HFFc6 (cell line): Measurements from ENCODE around the gene MRPL24. TPM values are rescaled to one million over a fixed set of nuclear protein-coding genes. Genes with fewer than 3 reads are reported as not detected.

Experiments used
- DNase-seq: peaks from one replicate; pipeline ENCODE4 v3.0.0-alpha.2; 2018
- H3K27ac Mint-ChIP-seq: 2 replicates; pipeline ENCODE4 v1.8.0; 2020; ENCODE audit warnings: mild to moderate bottlenecking, mixed read lengths
- H3K27me3 Mint-ChIP-seq: 2 replicates; pipeline ENCODE4 v1.8.0; 2021; ENCODE audit warnings: mild to moderate bottlenecking, moderate library complexity, mixed read lengths; ENCODE audit not compliant: insufficient read depth
- H3K36me3 Mint-ChIP-seq: 2 replicates; pipeline ENCODE4 v1.8.0; 2021; ENCODE audit warnings: low read depth, mixed read lengths
- H3K4me1 Mint-ChIP-seq: 2 replicates; pipeline ENCODE4 v1.8.0; 2020; ENCODE audit warnings: low read depth, mixed read lengths
- H3K4me3 Mint-ChIP-seq: 2 replicates; pipeline ENCODE4 v1.8.0; 2020; ENCODE audit warnings: mild to moderate bottlenecking, moderate library complexity, mixed read lengths
- H3K9me3 Mint-ChIP-seq: 2 replicates; pipeline ENCODE4 v1.8.0; 2020; ENCODE audit warnings: mild to moderate bottlenecking, mixed read lengths
- total RNA-seq, 6 experiments: library from RNA; stranded (reverse); fragmentation: NEBNext Ultra II Directional; extraction: Animal tissue kit (Norgen Biotek cat#: 25700); gene quantifications; 2 replicates in 1 of 6; 3 replicates in 5 of 6; pipeline ENCODE4 v1.2.3, GENCODE V29; 2021
- TF ChIP-seq, protein P1 (sequence below): fragments of 200-600 bp; sonication (generic); IDR thresholded peaks from 2 replicates; pipeline ENCODE4 v1.5.0; 2021; ENCODE audit warnings: antibody characterized with exemption, mild to moderate bottlenecking

Gene MRPL24
- total RNA-seq, 6 experiments from 2014 or later: 82.5 to 93.7 (median 86.8) TPM

DNA sequence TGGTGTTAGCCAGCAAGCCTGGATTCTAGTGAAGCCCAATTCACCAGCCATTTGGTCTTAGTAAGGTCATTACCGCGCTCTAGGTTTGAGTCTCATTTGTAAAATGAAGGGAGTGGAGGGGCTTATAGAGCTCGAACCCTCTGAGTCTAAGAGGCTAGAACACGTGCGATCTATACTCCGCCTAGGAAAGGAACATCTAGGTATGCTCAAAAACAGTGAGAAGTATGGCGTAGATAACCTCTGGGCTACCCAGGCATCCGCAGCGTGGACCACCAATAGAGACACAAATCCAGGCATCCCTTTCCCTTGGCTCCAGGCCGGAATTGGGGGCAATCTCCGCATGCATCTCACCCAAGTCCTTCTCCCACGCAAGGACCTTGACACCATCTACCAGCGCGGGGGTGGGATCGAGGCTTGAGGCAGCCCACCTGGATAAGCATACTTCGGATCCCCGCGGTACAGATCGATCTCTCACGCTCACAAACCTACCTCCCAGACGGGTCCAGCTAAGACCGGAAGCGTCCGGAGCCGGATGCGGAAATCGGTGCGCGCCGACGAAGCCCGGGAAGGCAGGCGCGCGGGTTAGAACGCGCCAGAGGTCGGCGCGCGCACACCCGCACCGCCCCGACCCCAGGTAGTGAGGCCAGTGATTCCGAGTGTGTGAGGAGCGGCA, 12.8 kb downstream of the MRPL24 start, which contains the start of gene METTL25B:
Gene METTL25B, plus strand, starts transcription at position 544 of the 673 bp plus-strand sequence. CDS start 636 bp downstream, outside the sequence.
- no peak within 1 kb of the TSS; the same call in 1 of the 2 replicates for H3K4me3 Mint-ChIP-seq
- peaks cover 16% of the 10 kb centered on the region for H3K36me3 Mint-ChIP-seq
- TF ChIP-seq, protein P1, sequence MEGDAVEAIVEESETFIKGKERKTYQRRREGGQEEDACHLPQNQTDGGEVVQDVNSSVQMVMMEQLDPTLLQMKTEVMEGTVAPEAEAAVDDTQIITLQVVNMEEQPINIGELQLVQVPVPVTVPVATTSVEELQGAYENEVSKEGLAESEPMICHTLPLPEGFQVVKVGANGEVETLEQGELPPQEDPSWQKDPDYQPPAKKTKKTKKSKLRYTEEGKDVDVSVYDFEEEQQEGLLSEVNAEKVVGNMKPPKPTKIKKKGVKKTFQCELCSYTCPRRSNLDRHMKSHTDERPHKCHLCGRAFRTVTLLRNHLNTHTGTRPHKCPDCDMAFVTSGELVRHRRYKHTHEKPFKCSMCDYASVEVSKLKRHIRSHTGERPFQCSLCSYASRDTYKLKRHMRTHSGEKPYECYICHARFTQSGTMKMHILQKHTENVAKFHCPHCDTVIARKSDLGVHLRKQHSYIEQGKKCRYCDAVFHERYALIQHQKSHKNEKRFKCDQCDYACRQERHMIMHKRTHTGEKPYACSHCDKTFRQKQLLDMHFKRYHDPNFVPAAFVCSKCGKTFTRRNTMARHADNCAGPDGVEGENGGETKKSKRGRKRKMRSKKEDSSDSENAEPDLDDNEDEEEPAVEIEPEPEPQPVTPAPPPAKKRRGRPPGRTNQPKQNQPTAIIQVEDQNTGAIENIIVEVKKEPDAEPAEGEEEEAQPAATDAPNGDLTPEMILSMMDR: no peak
- peak within 1 kb of the TSS; percentile 95 for H3K27ac Mint-ChIP-seq
- H3K27me3 Mint-ChIP-seq: peaks cover 8% of the 10 kb centered on the region
- peaks cover 16% of the 10 kb centered on the region for H3K4me1 Mint-ChIP-seq
- peak; percentile 70 for DNase-seq
- no peaks in the 10 kb centered on the region for H3K9me3 Mint-ChIP-seq

DNA sequence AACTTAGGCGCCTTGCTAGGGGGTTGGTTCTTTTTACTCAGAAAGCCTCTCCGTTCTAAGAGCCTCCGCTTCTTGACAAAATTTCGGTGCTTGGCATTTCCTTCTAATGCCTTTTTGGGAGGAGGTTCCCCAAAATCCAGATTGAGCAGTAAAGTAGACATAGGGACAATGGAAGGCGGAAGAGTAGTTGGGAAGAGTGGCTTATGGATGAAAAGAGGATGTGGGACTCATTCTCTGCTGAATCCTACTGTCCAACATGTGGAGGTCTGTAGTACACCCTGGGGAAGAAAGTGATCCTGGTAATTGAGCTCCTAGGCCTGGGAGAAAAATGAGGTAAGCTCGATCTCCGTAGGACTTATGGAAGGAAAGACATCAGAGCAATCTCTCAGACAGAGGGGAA, 13.4 kb downstream of the MRPL24 start:
- Mint-ChIP-seq H3K36me3 (peaks cover 16% of the 10 kb centered on the region), H3K27me3 (peaks cover 8% of the 10 kb centered on the region), H3K4me3 (no peak overlapping the region), H3K27ac (peak overlapping the region; percentile 95), H3K4me1 (peaks cover 16% of the 10 kb centered on the region), H3K9me3 (no peaks in the 10 kb centered on the region)
- DNase-seq: no peak
- TF ChIP-seq, protein P1: no peak

DNA sequence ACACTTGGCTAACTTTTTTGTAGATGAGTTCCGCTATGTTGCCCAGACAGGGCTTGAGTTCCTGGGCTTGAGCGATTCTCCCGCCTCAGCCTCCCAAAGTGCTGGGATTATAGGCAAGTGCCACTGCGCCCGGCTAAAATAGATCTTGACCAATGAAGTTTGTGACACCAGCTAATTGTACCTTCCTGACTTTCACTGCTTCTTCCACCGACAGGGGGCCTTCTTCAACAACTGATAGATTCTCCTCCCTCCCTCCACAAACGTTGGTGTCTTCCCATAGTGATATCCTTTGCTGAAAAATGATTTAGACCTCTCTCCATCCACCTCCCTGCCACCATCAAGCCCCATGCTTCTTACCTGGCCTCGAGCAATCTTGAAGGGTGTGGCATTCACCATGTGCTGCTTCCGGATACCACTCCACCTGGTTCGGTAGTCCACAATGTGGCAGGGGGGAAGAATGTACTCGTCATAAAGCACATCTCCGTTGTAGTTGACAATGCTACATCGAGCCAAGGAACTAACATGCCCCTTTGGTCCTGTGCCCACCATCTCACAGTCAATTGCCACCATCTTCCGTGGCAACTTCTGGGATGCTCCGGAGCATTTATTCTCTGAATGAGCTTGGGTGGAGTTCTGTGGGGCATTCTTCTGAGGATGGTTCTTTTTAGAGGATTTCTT, 14.2 kb downstream of the MRPL24 start:
- Mint-ChIP-seq H3K4me1 (peaks cover 16% of the 10 kb centered on the region), H3K9me3 (no peaks in the 10 kb centered on the region), H3K27me3 (peaks cover 8% of the 10 kb centered on the region), H3K4me3 (no peak overlapping the region), H3K27ac (no peak overlapping the region), H3K36me3 (peaks cover 16% of the 10 kb centered on the region)
- TF ChIP-seq, protein P1: peak; percentile 83
- DNase-seq: peak; percentile 59

DNA sequence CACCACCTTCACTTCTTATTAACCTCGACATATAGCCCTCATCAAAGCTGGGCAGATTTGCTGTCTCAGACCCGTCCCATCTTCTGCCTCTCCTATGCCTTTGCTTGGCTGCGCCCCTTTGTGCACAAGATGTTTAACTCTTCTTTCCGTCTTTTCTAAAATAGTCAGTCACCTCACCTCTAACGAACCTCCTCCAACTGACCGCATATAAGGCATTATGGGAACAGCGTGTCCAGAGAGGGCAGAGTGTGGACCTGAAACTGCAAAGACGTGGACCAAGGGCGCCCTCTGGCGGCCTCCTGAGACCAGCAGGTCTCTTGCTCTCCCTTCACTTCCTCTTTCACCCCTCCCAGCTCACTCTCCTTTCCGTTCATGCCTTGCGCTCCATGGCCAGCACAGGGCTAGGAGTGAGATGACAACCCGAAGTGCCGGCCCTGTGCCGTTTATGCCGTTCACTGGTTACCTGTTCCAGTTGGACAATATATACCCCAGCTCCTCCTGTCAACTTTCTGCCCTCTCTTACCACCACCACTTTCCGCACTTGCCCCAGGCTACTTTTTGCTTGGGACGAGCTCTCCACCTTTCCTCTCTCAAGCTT, 15.1 kb downstream of the MRPL24 start:
- Mint-ChIP-seq H3K9me3 (no peaks in the 10 kb centered on the region), H3K27ac (no peak overlapping the region), H3K4me1 (peaks cover 16% of the 10 kb centered on the region), H3K36me3 (peaks cover 16% of the 10 kb centered on the region), H3K27me3 (peaks cover 5% of the 10 kb centered on the region), H3K4me3 (no peak overlapping the region)
- TF ChIP-seq, protein P1: peak; percentile 95
- peak; percentile 85 for DNase-seq

DNA sequence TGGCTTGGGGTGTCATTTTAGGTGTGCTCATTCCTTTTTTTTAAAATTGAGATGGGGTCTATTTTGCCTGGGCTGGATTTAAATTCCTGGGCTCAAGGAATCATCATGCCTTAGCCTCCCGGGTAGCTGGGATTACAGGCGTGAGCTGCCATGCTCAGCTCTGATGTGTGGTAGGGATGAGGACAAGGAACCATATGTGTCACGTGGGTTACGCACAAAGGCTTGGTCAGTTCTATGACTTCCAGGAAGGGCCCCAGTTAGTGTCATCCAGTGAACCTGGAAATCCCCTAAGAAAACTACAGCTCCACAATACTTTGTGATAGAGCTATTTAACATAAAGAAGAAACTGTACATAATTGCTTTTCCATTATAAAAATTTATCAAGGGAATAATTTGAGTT, 19.4 kb downstream of the MRPL24 start:
- peaks cover 23% of the 10 kb centered on the region for H3K36me3 Mint-ChIP-seq
- no peak for DNase-seq
- no peaks in the 10 kb centered on the region for H3K9me3 Mint-ChIP-seq
- H3K4me3 Mint-ChIP-seq: no peak overlapping the region
- H3K27me3 Mint-ChIP-seq: no peaks in the 10 kb centered on the region; the same call in 1 of the 2 replicates
- TF ChIP-seq, protein P1: no peak
- peaks cover 12% of the 10 kb centered on the region for H3K4me1 Mint-ChIP-seq
- no peak overlapping the region for H3K27ac Mint-ChIP-seq
